HT-29 (cell line): ENCODE data around the gene LITAF. TPM values are rescaled to one million over a fixed set of nuclear protein-coding genes. Genes with fewer than 3 reads are reported as not detected.
"Not testable (repeated sequence)": the region's sequence is repeated elsewhere in the genome, so short reads cannot be mapped to it uniquely, and the experiment has no call there.

ENCODE experiments used
- DNase-seq: peaks from one replicate; pipeline ENCODE4 v3.0.0-alpha.2; 2015; ENCODE audit warnings: low spot score
- total RNA-seq: library from RNA; depleted of rRNA; stranded (reverse); fragments of >200 nt; shearing (Covaris generic); gene quantifications from 2 replicates; pipeline ENCODE4 v1.2.3, GENCODE V29; 2014

The LITAF gene
- total RNA-seq, 1 experiment from 2014 or later = 128 TPM

DNA sequence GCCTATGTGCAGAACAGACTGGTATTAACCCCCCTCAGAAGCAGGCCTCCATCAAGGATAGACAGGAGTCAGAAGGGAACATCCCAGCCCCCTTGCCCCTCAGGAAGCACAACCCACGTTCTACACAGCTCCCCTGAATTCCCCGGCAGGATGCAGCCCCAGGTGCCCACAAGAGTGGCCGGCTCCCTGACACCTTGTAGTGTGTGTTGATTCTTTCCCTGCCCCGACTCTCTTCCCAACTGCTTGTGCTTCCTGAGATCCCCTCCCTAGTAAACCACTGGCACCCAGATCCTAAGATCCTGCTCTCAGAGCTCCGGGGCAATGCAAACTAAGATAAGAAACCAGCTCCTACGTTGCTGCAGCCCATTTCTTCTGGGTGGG lies 34.8 kb upstream of the LITAF start:
- no peak for DNase-seq

DNA sequence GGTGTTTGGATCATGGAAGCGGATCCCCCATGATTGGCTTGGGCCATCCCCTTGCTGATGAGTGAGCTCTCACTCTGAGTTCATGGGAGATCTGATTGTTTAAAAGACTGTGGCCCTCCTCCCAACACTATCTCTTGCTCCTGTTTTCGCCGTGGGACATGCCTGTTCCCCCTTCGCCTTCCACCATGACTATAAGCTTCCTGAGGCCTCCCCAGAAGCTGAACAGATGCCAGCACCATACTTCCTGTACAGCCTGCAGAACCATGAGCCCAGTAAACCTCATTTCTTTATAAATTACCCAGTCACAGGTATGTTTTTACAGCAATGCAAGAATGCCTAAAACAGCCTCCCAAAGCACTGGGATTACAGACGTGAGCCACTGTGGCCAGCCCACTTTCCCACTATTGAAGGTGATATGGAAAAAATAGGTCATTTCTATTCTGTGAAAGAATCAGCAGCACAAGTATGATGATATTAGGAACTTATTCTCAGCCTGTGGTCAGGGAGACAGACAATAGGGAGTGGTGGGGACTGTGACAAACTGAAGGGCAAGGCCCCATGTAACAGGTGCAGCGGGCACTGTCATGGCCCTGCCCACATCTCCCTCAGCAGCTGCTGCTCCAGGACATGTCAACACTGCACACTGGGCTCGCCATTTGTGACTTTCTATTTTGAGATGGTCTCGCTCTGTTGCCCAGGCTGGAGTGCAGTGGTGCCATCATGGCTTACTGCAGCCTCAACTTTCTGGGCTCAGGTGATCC lies 33.7 kb upstream of the LITAF start:
- no peak for DNase-seq

DNA sequence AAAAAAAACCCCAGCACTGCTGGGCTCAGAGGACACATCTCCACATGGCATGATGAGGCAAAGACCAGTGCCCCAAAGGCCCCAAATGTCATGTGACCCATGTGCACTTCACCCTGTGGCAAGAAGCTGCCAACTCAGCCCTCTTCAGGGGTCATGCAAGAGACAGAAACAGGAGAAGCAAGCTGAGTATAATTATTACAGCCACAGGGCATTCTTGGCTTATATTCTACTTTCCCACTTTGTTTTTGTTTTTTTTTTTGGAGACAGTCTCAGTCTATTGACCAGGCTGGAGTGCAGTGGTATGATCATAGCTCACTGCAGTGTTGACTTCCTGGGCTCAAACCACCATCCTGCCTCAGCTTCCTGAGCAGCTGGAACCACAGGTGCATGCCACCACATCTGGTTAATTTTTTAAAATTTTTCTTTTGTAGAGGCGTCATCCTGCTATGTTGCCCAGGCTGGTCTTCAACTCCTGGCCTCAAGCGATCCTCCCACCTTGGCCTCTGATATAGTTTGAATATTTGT lies 32.7 kb upstream of the LITAF start:
- no peak for DNase-seq

DNA sequence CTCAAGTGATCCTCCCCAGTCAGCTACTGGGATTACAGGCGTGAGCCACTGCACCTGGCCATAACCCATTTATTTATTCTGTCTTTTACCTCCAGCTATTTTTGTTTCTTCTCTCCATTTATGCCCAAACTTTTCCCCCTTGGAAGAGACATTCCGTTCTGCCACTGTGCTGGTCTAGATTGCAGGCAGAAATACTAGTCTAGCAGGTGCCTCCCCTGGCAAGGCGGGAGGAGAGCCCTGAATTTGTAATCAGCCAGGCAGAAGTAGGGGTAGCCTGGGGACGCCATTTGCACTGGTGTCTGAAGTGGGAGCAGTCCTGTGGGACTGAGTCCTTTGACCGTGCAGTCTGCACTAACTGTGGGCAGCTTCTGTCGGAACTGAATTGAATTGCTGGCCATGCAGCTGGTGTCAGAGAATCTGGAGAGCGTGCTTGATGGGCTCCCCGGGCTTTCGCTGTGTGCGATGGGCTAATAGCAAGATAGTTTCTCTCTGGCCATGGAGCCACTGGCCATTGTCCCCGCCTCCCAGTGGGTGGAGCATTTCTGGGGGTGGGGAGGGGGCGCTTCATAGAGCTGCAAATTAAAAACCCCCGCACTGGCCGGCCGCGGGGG lies 31.5 kb upstream of the LITAF start:
- DNase-seq = no peak

DNA sequence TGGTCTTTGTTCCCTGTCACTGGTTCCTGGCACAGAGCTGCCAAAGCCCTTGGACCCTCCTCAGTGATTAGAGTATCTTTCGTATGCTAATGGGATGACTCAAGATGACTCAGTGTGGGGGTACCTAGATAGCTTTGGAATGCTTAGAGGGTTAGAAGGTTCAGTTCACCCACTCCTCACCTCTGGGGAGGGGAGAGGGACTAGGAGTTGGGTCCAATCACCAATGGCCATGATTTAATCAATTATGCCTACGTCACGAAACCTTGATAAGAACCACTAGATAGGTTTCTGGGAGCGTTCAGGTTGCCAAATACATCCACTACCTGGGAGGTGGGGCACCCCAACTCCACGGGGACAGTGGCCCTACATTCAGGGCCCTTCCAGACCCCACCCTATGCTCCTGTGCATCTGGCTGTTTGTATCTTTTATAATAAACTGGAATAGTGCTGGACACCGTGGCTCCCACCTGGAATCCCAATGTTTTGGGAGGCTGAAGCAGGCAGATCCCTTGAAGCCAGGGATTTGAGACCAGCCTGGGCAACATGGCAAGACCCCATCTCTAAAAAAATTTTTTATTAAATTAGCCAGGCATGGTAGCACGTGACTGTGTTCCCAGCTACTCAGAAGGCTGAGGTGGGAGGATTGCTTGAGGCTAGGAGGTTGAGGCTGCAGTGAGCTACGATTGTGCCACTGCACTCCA lies 29.2 kb upstream of the LITAF start:
- no peak for DNase-seq

DNA sequence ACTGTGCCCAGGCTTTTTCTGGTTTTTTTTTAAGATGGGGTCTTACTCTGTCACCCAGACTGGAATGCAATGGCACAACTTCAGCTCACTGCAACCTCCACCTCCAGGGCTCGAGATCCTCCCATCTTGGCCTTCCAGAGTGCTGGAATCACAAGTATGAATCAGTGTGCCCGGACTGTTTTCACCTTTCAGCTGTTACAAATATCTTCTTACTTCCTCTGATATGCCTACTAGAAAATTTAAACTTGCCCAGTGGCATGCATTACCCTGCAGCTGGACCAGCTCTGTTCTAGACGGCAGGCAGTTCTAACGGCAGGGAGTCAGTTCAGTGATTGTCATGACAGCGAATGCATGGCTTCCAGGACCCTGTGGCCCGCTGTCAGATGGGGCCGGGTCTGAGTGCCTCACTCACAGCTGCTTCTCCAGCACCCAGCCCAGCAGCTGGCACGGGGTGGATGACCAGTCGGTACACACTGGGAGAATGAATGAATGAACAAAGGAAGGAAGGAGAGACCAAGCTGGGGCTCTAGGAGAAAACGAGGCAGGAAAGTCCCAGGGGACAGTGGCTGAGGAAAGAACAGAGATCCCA lies 28.0 kb upstream of the LITAF start:
- no peak for DNase-seq

DNA sequence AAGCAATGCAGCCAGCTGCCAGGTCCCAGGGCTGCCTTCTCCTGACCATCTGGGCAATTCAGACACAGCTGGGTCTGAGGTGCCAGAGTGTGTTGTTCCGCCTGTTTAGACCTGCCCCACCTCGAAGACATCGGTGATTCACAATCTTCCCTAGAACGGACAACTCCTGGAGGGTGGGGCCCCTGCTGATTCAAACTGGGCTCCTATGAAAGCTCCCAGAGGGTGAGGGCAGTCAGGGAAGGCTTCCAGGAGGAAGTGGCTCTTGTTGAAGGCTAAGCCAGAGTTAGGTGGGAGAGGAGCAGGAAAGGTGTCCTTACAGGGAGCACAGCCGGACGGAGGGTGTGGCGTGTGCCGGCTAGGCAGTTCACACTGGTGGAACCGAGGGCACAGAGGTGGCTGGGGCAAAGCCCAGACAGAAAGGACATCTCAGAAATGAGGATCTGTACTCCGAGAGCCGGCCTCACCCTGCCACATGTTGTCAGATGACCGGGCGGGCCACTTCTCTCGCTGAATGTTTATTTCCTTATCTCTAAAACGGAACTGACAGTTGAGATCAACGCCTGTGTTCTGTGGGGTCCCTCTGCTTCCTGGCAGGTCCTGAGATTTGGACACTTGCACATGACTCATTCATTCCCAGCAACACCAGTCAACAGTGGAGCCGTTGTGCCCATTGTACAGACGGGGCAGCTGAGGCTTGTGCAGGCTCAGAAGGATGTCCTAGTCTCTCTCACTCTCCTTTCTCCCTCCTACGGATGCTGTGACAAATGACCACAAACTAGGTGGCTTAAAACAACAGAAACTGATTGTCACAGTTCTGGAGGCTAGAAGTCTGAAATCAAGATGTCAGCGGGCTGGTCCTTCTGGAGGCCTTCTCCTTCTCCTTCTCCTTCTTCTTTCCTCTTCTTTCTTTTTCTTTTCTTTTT lies 26.9 kb upstream of the LITAF start:
- peak; percentile 63 for DNase-seq

DNA sequence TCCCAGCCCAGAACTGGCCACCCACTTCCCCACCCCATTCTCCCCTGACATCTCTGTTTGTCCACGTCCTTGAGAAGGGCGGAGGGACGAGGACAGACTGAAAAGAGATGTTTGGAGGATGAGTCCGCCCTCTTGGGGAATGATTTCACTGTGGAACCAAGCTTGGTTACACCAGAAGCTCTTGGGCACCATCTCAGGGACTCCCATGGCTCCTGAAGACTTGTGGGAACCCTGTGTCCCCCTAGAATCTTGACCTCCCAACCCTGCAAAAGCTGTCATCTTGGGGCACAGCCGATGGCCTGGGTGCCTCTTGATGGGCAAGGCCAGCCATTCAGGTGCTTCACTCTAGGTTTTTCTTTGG lies 25.9 kb upstream of the LITAF start:
- DNase-seq = no peak

DNA sequence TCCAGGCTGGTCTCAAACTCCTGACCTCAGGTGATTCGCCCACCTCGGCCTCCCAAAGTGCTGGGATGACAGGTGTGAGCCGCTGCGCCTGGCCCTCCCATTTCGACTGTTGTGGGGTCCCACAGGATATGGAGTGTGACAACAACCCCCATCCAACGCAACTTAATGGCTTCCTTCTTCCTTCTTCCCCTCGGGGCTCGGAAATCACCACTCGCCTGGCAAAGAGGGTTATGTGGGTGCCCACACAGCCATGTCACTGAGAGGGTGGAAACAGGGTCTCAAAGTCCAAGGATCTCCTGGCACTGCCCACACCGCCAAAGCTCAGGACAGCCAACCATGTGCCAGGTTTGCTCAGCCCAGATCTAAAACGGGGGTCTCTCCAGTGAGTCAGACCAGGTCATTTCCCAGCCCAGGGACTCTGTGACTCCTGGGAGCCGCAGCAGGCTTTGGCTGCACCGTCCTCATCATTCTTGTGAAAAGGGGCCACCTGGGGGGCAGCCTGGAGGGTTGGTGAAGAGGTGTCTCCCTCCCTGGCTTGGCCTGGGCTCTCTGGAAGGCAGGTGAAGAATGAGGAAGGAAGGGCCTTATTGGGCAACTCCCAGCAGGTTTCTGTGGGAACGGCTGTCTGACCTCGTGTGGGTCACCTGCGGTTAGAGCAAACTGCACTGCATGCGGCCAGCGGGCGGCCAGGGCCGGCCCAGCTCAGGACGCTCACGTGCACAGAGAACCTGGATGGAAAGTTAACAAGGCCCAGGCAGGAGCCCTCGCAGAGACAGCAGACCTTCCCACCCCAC lies 25.3 kb upstream of the LITAF start:
- DNase-seq = peak; percentile 91

DNA sequence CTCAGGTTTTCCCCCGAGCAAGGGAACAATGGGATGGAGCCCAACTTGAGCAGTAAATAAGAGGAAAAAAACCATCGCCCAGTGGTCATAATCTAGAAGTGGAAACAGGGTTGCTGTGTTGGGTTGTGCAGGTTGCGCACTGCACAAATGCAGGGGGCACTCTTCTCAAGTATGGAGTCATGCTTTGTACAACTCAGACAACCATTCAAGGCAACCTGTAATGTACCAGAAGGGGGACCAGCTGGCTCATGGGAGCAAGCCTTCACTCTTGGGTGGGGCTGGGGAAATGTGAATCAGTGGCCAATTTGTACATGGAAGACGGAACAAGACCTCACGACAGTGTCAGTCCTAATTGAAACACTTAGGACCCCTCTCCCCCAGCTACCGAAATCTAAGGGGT lies 23.9 kb upstream of the LITAF start:
- no peak for DNase-seq

DNA sequence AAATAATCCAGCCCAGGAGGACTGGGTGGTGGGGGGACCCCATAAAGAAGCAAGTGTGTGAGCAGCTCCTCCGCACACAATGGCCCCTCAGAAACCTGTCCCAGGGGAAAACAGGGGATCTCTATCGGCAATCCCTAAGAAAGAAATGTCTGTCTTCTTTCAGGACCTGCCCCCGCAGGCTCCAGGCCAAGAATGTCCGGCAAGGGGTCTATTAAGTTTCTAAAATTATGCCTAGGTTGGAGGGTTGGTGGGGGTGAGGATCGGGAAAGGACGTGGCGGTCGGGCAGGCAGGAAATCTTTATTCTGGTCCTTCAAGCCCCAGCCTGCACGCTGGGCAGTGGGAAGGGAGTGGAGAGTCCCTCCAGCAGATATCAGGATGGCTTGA lies 23.4 kb upstream of the LITAF start:
- DNase-seq = no peak

DNA sequence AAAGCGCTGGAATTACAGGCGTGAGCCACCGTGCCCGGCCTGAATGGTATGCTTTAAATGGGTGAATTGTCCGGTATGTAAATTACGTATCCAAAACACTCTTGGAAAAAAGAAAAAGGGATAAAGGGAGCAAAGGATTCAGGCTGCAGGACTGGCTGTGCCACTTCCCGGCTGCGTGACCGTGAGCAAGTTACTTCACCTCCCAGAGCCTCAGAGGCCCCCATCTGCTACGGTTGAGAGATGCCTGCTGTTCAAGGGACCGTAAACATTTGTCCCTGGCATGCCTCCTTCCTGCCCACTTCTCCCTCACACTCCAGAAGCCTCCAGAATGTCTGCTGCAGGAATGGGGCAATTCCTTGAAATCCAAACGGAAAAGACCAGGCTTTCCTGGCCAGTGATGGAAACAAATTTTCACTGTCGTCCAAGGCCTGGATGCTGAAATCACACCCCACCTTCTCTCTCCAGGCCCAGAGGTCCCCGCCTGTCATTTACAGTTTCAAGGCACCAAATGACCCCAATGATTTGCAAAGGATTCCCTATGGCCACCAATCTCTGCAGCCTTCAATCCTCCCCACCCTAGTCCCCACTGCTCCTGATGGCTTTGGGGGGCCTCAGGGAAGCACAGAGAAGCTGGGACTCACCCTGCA lies 22.9 kb upstream of the LITAF start:
- DNase-seq = no peak

DNA sequence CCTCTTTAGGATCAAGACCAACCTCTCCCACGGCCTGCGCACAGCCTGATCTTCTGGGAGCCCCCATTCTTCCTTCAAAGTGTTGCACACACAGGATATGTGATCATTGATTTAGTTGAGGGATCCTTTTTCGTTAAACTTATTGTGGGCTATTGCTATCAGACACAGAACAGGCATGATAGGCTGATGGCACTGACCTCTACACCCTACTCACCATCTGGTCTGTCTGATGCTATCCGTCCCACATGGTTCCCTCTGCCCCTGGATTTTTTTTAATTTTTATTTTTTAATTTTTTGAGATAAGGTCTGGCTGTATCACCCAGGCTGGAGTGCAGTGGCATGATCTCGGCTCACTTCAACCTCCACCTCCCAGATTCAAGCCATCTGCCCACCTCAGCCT lies 19.2 kb upstream of the LITAF start:
- DNase-seq = no peak

DNA sequence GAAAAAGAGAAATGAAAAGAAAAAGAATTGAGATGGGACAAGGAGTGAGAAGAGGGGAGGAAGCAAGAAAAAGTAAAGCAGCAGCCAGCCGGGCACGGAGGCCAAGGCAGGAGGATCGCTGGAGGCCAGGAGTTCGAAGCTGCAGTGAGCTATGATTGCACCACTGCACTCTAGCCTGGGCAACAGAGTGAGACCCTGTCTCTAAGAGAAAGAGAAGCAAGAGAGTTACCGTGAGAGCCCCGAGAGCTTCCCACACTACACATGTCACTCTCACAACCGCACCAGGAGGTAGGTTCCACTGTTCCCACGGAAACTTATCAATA lies 18.8 kb upstream of the LITAF start:
- no peak for DNase-seq

DNA sequence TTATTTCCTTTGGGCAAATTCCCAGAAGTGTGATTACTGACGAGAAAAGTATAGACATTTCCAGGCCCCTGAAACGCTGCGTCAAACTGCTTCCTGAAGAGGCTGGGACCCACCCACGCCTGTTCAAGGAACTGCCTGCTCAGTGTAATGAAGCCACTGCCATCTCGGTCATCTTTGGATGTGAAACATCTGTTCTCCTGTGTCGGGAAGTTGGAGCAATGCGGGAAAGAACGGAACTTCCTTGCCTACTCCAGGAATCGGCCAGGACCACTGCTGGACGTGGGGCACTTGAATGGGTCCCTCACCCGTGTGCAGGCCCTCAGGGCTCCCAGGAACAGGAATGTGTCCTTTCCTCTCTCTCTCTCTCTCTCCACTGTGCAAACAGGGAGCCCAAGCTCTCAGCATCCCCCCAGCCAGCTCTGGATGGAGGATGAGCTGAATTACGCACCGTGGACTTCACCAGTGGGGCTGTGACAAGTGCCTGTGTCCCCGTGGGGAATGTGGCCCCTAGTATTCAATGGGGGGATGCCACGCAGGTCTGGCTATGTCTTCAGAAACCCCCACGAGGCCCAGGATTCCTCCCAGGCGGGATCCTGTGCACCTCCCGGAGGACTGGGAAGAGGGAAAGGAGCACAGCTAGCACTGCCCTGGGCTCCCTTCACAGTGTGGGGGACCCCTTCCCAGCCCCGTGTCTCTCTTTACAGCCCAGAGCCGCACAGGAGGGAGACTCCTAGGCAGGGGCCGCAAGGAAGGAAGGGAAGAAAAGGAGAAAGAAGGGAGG lies 18.3 kb upstream of the LITAF start:
- no peak for DNase-seq

DNA sequence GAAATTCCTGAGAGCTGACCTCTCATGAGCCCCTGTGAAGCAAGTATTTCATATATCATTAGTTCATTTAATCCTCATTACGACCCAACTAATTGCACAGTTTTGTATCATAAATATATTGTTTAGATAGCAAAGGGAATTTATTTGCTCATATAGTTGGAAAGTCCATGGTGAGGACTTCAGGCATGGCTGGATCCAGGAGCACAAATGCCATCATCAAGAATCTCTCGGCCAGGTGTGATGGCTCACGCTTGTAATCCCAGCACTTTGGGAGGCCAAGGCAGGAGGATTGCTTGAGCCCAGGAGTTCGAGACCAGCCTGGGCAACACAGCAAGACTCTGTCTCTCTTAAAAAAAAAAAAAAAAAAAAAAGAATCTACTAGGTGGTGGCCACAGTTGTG lies 17.6 kb upstream of the LITAF start:
- not testable (repeated sequence) for DNase-seq

DNA sequence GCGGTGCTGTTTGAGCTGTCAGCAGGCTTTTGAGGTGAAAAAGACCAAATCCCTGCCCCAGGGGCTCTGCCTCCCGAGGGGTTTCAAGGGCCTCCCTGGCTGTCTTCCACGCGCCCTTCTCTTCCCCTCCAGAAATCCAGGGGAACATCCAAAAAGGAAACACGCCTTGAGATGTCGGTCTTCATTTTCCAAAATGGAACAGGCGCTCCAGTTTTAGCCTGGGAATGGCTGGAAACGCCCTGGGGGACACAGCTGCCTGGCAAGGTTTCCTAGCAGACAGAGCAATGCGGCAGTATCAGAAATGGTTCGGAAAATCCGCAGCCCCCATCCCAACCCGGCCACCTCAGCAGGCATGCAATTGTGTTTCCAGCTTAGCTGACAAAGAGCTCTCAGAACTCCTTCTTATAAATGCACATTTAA lies 16.6 kb upstream of the LITAF start:
- no peak for DNase-seq

DNA sequence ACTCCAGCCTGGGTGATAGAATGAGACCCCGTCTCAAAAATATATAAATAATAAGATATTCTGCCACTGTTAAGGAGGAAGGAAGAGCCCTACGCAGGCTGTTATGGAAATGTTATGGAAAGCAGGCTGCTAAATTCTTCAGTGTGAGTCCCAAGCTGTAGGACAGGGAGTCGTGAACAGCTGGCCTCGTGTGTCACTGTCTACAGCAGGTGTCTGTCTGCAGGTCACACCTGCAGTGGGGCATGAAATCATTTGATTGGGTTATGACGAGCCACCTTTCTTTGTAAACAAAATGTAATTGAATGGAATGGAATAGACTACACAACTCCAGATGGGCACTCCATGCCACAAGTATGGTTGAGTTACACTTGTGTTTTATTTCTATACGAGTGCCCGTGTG lies 15.6 kb upstream of the LITAF start:
- DNase-seq = no peak

DNA sequence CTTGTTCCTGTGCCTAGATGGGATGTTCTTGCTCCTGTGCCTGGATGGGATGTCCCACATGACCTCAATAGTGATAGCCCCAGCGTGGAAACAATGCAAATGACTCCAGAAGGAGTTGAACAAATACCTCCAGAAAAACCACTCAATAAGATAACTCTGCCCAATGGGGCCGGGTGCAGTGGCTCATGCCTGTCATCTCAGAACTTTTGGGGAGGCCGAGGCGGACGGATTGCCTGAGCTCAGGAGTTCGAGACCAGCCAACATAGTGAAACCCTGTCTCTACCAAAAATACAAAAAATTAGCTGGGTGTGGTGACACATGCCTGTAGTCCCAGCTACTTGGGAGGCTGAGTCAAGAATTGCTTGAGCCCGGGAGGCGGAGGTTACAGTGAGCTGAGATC lies 15.2 kb upstream of the LITAF start:
- DNase-seq = no peak
